Suprapubic skin (tissue), 4 donors: Measurements from ENCODE around the gene LRFN2. TPM values are rescaled to one million over a fixed set of nuclear protein-coding genes. Genes with fewer than 3 reads are reported as not detected.

Experiments used
- DNase-seq, 2 donors: peaks; one replicate each; pipeline ENCODE4 v3.0.0-alpha.2; 2019; ENCODE audit warnings: low spot score in 2 of 2
- H3K27ac ChIP-seq: fragments of 200-600 bp; sonication (generic); one replicate; pipeline ENCODE4 v1.5.1; 2019
- H3K27me3 ChIP-seq: fragments of 200-600 bp; sonication (generic); one replicate; pipeline ENCODE4 v1.5.1; 2019
- H3K36me3 ChIP-seq: fragments of 200-600 bp; sonication (generic); one replicate; pipeline ENCODE4 v1.5.1; 2019
- H3K4me1 ChIP-seq: fragments of 200-600 bp; sonication (generic); one replicate; pipeline ENCODE4 v1.5.1; 2019
- H3K4me3 ChIP-seq: fragments of 200-600 bp; sonication (generic); one replicate; pipeline ENCODE4 v1.5.1; 2019; ENCODE audit warnings: mild to moderate bottlenecking
- H3K9me3 ChIP-seq: fragments of 200-600 bp; sonication (generic); one replicate; pipeline ENCODE4 v1.5.1; 2019
- EP300 ChIP-seq: sonication (generic); formaldehyde crosslinking; IDR thresholded peaks from one replicate; pipeline ENCODE4 v1.6.1; 2017; ENCODE audit warnings: antibody characterized with exemption
- POLR2A ChIP-seq, 2 donors: fragments of 450-650 bp; IDR thresholded peaks; one replicate each; pipeline ENCODE4 v1.6.1; 2017; ENCODE audit warnings: antibody characterized with exemption in 2 of 2, mild to moderate bottlenecking in 2 of 2, moderate library complexity in 2 of 2
- POLR2AphosphoS5 ChIP-seq, 3 donors: sonication (generic); formaldehyde crosslinking; IDR thresholded peaks; one replicate each; pipeline ENCODE4 v1.6.1; 2017; ENCODE audit warnings: antibody characterized with exemption in 3 of 3
- WGBS: methylation state at CpG from one replicate; pipeline ENCODE4 v1.1.5; 2018; 5-methylcytosine and 5-hydroxymethylcytosine counted together
- total RNA-seq, 4 donors: library from RNA; depleted of rRNA; stranded (reverse); fragments of >200 nt; gene quantifications; one replicate each; pipeline ENCODE4 v1.1.0, GENCODE V29; 2016
- TF ChIP-seq, protein P1 (sequence below), 2 donors: fragments of 200-600 bp in 1 of 2; fragments of 450-650 bp in 1 of 2; sonication (generic) in 1 of 2; IDR thresholded peaks; one replicate each; pipeline ENCODE4 v1.5.1; 2016 to 2019; ENCODE audit warnings: antibody characterized with exemption in 2 of 2, mild to moderate bottlenecking in 1 of 2, moderate library complexity in 1 of 2

LRFN2 gene
- total RNA-seq, 4 donors from 2014 or later = not detected

DNA sequence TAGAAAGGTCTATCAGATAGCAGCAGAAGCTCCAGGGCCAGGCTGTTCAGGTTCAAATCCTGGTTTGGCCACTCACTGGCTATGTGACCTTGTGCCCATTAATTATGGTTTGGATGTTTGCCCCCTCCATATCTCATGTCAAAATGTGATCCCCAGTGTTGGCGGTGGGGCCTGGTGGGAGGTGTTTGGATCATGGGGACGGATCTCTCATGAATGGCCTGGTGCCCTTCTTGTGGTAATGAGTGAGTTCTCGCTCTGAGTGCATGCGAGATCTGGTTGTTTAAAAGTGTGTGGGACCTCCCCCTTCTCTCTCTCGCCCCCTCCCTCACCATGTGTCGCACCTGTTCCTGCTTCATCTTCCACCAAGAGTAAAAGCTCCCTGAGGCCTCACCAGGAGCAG is 240.9 kb downstream of the LRFN2 start:
- Histone ChIP-seq H3K27me3 (peaks cover 4% of the 10 kb centered on the region), H3K36me3 (no peaks in the 10 kb centered on the region), H3K4me3 (no peak overlapping the region), H3K4me1 (no peaks in the 10 kb centered on the region), H3K9me3 (no peaks in the 10 kb centered on the region), H3K27ac (no peak overlapping the region)
- TF ChIP-seq EP300 (no peak), POLR2AphosphoS5 (IDR thresholded peaks at IDR 0.05) (no peak), POLR2A (IDR thresholded peaks at IDR 0.05) (no peak)
- TF ChIP-seq, protein P1, sequence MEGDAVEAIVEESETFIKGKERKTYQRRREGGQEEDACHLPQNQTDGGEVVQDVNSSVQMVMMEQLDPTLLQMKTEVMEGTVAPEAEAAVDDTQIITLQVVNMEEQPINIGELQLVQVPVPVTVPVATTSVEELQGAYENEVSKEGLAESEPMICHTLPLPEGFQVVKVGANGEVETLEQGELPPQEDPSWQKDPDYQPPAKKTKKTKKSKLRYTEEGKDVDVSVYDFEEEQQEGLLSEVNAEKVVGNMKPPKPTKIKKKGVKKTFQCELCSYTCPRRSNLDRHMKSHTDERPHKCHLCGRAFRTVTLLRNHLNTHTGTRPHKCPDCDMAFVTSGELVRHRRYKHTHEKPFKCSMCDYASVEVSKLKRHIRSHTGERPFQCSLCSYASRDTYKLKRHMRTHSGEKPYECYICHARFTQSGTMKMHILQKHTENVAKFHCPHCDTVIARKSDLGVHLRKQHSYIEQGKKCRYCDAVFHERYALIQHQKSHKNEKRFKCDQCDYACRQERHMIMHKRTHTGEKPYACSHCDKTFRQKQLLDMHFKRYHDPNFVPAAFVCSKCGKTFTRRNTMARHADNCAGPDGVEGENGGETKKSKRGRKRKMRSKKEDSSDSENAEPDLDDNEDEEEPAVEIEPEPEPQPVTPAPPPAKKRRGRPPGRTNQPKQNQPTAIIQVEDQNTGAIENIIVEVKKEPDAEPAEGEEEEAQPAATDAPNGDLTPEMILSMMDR (IDR thresholded peaks at IDR 0.05) = no peak
- 78% methylated on average over 6 of the region's 6 CpGs for WGBS
- DNase-seq = peak; percentile 16 to 17

DNA sequence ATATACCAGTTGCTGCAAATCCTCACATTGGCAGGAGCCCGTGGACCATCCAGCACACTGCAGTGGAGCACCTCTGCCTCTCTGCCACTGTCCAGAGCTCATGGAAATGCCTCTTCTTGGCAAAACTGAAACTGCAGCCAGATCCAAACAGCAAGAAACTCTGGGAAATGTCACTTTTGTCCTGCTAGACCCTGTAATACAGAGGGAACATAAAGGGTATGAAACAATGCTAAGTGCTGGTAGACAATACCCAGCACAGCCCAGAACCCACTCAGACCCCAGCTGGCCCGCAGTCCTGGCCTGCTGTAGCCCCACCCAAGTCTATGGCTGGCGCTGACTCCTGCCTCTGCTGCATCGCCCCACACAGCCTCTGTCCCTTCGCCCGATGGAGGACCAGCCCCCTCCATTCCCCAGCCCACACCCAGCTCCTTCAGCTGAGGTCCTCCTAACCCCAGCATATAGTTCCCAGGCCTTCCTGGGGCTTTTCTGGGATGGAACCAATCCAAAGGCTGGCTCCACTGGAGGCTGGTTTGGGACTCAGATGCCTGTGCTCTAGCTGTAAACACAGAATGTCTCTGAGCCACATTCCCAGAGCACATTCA is 242.5 kb downstream of the LRFN2 start:
- Histone ChIP-seq H3K36me3 (no peaks in the 10 kb centered on the region), H3K9me3 (no peaks in the 10 kb centered on the region), H3K27me3 (peaks cover 4% of the 10 kb centered on the region), H3K4me1 (no peaks in the 10 kb centered on the region), H3K27ac (no peak overlapping the region), H3K4me3 (no peak overlapping the region)
- 83% methylated on average over 6 of the region's 6 CpGs for WGBS
- no peak for TF ChIP-seq POLR2AphosphoS5 (IDR thresholded peaks at IDR 0.05)
- TF ChIP-seq, protein P1 (IDR thresholded peaks at IDR 0.05) = no peak
- DNase-seq = peak; percentile 48 to 57

DNA sequence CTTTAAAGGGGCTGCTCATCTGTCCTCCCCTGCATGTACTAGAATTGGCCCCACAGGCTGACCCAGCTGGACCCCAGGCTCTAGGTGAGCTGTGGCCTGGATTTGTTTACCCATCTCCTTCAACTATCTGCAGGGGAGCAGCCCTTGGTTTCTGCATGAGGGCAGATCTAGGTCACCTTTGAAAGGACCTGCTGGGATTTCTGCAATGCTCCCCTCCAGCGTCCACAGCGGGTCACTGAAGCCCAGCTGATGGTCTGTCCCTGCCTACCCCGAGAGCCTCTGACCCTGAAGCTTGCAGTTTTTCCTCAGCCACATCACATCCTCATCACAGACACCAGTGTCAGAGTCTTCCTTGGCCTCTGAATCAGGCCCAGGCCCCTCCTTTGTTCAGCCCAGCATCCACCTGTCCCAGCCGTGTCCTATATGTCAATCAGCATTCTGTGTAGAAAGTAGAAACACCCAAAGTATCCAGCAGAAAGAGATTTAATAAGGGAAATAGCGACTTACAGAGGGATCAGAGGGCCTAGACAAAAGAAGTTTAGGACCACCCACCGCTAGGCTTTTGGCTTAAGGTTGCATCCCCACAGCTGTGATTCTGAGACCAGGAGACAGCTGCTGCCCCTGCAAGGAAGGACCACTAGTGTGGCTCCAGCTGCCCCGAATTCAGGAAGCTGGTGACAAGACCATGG is 243.1 kb downstream of the LRFN2 start:
- H3K4me3 ChIP-seq = no peak overlapping the region
- H3K27me3 ChIP-seq = peaks cover 7% of the 10 kb centered on the region
- no peaks in the 10 kb centered on the region for H3K4me1 ChIP-seq
- H3K9me3 ChIP-seq = no peaks in the 10 kb centered on the region
- no peak overlapping the region for H3K27ac ChIP-seq
- 77% methylated on average over 7 of the region's 7 CpGs for WGBS
- DNase-seq = peak; percentile 34 to 57
- H3K36me3 ChIP-seq = no peaks in the 10 kb centered on the region
- no peak for TF ChIP-seq POLR2AphosphoS5 (IDR thresholded peaks at IDR 0.05)
- TF ChIP-seq POLR2A (IDR thresholded peaks at IDR 0.05) = no peak
- no peak for TF ChIP-seq EP300
- TF ChIP-seq, protein P1 (IDR thresholded peaks at IDR 0.05) = no peak

DNA sequence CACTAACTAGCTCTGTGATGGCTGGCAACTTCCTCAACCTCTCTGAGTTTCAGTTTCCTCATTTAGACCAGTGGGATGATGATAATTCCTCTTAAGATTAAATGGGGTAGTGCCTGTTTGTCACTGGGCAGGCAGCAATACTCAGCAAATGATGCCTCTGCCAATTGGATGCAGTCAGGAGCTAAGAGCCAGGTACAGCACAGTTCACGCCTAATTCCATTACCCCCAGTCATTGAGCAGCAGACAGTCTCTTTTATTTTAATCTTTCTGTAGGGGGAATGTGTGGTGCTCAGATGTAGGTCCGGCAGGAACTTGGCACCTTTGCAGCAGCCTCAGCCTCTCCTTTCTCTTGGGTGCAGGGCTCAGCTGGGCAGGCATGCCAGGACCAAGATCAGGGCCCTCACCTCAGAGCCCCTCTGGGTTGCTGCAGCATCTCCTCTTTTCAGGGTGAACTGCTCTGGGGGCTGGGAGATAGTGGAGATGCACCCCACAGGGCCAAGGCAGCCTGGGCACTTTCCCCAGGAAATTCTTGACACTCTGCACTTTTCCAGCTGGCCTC is 243.8 kb downstream of the LRFN2 start:
- TF ChIP-seq, protein P1 (IDR thresholded peaks at IDR 0.05) = no peak
- no peak for TF ChIP-seq EP300
- TF ChIP-seq POLR2AphosphoS5 (IDR thresholded peaks at IDR 0.05) = no peak
- no peak for TF ChIP-seq POLR2A (IDR thresholded peaks at IDR 0.05)
- H3K36me3 ChIP-seq = no peaks in the 10 kb centered on the region
- no peak overlapping the region for H3K4me3 ChIP-seq
- peak in 1 of 2 donors; percentile 72 for DNase-seq
- no peak overlapping the region for H3K27ac ChIP-seq
- no peaks in the 10 kb centered on the region for H3K4me1 ChIP-seq
- H3K27me3 ChIP-seq = peaks cover 3% of the 10 kb centered on the region
- WGBS = 67% methylated on average over 2 of the region's 2 CpGs
- H3K9me3 ChIP-seq = no peaks in the 10 kb centered on the region

DNA sequence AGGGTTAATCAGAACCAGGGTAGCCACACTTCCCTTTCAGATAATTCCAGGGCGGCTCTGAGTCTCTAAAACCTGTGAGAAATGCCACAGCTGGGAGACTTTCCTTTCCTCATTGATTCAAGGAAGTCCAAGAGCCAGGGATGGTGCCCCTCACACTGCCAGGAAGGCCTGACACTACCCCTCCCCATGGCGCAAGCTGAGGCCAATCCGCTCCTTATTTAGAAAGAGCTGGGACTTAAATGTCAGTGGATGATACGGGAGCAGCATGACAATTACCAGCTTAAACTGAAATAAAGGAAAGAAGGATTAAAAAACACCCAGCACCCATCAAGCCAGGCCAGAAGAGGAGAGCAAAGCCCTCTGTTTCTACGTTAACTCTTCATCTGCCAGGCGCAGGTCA is 244.4 kb downstream of the LRFN2 start:
- H3K27me3 ChIP-seq = peaks cover 9% of the 10 kb centered on the region
- peak; percentile 18 to 32 for DNase-seq
- H3K4me1 ChIP-seq = no peaks in the 10 kb centered on the region
- H3K4me3 ChIP-seq = no peak overlapping the region
- H3K9me3 ChIP-seq = no peaks in the 10 kb centered on the region
- no peak for TF ChIP-seq EP300
- no peaks in the 10 kb centered on the region for H3K36me3 ChIP-seq
- no peak overlapping the region for H3K27ac ChIP-seq
- WGBS = 70% methylated on average over 6 of the region's 6 CpGs
